ENCODE measurements around the gene PLCXD3. TPM values are rescaled to one million over a fixed set of nuclear protein-coding genes. Genes with fewer than 3 reads are reported as not detected.

Gene PLCXD3
- total and polyA plus RNA-seq, 2 of the 4 experiments (the other 2 are of a cell fraction) = under 0.01 to 0.02 TPM

DNA sequence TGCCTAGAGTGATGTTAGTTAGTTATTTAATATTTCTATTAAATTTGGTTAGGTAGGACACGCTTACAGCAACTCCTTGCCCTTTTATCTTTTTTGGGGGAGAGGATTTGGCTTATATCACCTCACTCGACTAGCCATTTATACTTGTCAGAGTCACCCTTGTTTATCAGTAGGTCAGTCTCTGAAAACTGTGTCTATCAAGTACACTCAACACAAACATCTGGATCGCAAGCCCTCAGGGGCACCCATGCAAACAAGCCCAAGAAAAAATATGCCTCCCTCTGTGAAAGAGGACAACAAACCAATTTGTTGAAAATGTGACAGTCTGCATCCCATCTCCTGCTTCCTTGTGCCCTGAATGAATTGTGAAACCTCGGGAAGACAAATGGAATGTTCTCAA is 139.9 kb downstream of the PLCXD3 start:
- H4K8ac ChIP-seq (ENCODE audit: low read depth in 2 of 2, low read length in 2 of 2) = no peak overlapping the region
- H3K9me3 ChIP-seq (ENCODE audit: control insufficient read depth, insufficient read depth, low read length) = no peaks in the 10 kb centered on the region
- no peak overlapping the region for H2AK9ac ChIP-seq (replicated peaks; ENCODE audit: low read depth, low read length, poor library complexity)
- H2BK5ac ChIP-seq (ENCODE audit: low read depth, low read length, poor library complexity, severe bottlenecking) = no peak overlapping the region
- H3K18ac ChIP-seq (ENCODE audit: low read depth, low read length) = no peak overlapping the region
- peaks cover 4% of the 10 kb centered on the region; the same call in 1 of the 2 replicates for H3K9me1 ChIP-seq (ENCODE audit: insufficient read depth, low read length)
- H4K20me1 ChIP-seq (ENCODE audit: insufficient read depth, low read length) = no peaks in the 10 kb centered on the region
- no peak overlapping the region for H3K14ac ChIP-seq (replicated peaks; ENCODE audit: low read depth, low read length)
- no peaks in the 10 kb centered on the region for H3K36me3 ChIP-seq (ENCODE audit: control insufficient read depth, insufficient read depth, low read length)
- no peaks in the 10 kb centered on the region for H3K27me3 ChIP-seq (ENCODE audit: control insufficient read depth, insufficient read depth, low read length)
- no peak overlapping the region for H3K4me3 ChIP-seq (ENCODE audit: insufficient read depth, low read depth, low read length)
- H2BK15ac ChIP-seq (ENCODE audit: low read depth, low read length) = no peak overlapping the region
- H2AK5ac ChIP-seq (ENCODE audit: low read depth, low read length) = no peak overlapping the region
- no peaks in the 10 kb centered on the region for H3K79me1 ChIP-seq (ENCODE audit: low read depth in 1 of 2, low read length in 2 of 2)
- H4K91ac ChIP-seq (ENCODE audit: insufficient read depth, low read depth, low read length) = no peak overlapping the region
- dilution Hi-C loops (cut with HindIII; ENCODE audit: low sequenced_read_pairs, unreplicated experiment) (no loop called here), in situ Hi-C loops (cut with MboI; ENCODE audit: low sequenced_read_pairs) (no loop called here), intact Hi-C loops (cut with micrococcal nuclease) (no loop called here)
- no peak overlapping the region for H2AFZ ChIP-seq (replicated peaks; ENCODE audit: low read length, poor library complexity)
- no peak overlapping the region for H4K5ac ChIP-seq (ENCODE audit: low read depth, low read length)
- H2BK20ac ChIP-seq (ENCODE audit: low read depth, low read length) = no peak overlapping the region
- ATAC-seq (ENCODE audit: low read depth) = no peak
- H3K23ac ChIP-seq (ENCODE audit: low read depth, low read length) = no peak overlapping the region
- no peak overlapping the region for H3K27ac ChIP-seq (ENCODE audit: insufficient read depth, low read length)
- no peak overlapping the region for H3K4me2 ChIP-seq (ENCODE audit: low read depth, low read length)
- H3K4ac ChIP-seq (ENCODE audit: low read depth, low read length) = no peak overlapping the region
- WGBS, 2 experiments (ENCODE audit: extremely low coverage in 2 of 2, insufficient read length in 1 of 2) = no CpG with 5 or more reads among the region's 4 CpGs
- H2BK120ac ChIP-seq (ENCODE audit: low read depth, low read length) = no peak overlapping the region
- BruUV-seq (replicated peaks) = no TSS peak
- CTCF ChIA-PET = no interaction called here
- no peak overlapping the region for H3K9ac ChIP-seq (ENCODE audit: low read depth, low read length)
- TF ChIP-seq CTCF (conservative IDR thresholded peaks at IDR 0.05; ENCODE audit: low read depth, low read length) (no peak), NFE2L2 (IDR thresholded peaks at IDR 0.05; ENCODE audit: low read depth, low read length) (no peak), MAZ (IDR thresholded peaks at IDR 0.05; ENCODE audit: borderline replicate concordance, low read depth, low read length) (no peak), CEBPB (IDR thresholded peaks at IDR 0.05; ENCODE audit: low read depth, low read length) (no peak), CHD1 (IDR thresholded peaks at IDR 0.05; ENCODE audit: low read depth, low read length) (no peak), USF2 (IDR thresholded peaks at IDR 0.05; ENCODE audit: low read depth, low read length) (no peak)
- H3K4me1 ChIP-seq (ENCODE audit: control insufficient read depth, insufficient read depth, low read length) = peaks cover 2% of the 10 kb centered on the region; the same call in 1 of the 2 replicates
- POLR2A ChIA-PET (ENCODE audit: unreplicated experiment) = no interaction called here
- DNase-seq = no peak
- no peak overlapping the region for H3K56ac ChIP-seq (ENCODE audit: extremely low read depth, insufficient read depth, low read length)

Data from IMR-90 (cell line).